Lung (tissue), 12 donors: ENCODE measurements around the gene CORO1C. TPM values are rescaled to one million over a fixed set of nuclear protein-coding genes. Genes with fewer than 3 reads are reported as not detected.

Experiments used
- ATAC-seq: fragments of 200-7000 bp; cut with Tn5 transposase; one replicate; pipeline ENCODE4 v1.9.1; 2020; ENCODE audit warnings: moderate number of reproducible peaks; ENCODE audit not compliant: insufficient read depth, low FRiP score
- DNase-seq, 3 donors: peaks; one replicate each; pipeline ENCODE4 v3.0.0-alpha.2; 2013 to 2017
- H3K27ac ChIP-seq, 2 donors: one replicate each; pipeline ENCODE4 v1.5.1; 2013; ENCODE audit warnings: mild to moderate bottlenecking in 2 of 2, moderate library complexity in 2 of 2, control low read depth in 1 of 2, inconsistent platforms in 1 of 2, low read depth in 1 of 2, low read length in 1 of 2
- H3K27me3 ChIP-seq, 3 donors: one replicate each; pipeline ENCODE4 v1.5.1; 2013; ENCODE audit warnings: low read length in 2 of 3; ENCODE audit not compliant: control insufficient read depth in 3 of 3, insufficient read depth in 3 of 3
- H3K36me3 ChIP-seq, 4 donors: one replicate each; pipeline ENCODE4 v1.5.1; 2013; ENCODE audit warnings: low read length in 4 of 4, mild to moderate bottlenecking in 1 of 4, moderate library complexity in 1 of 4; ENCODE audit not compliant: control insufficient read depth in 4 of 4, insufficient read depth in 4 of 4
- H3K4me1 ChIP-seq, 5 donors: one replicate each; pipeline ENCODE4 v1.5.1; 2013; ENCODE audit warnings: low read length in 5 of 5, mild to moderate bottlenecking in 2 of 5, moderate library complexity in 1 of 5; ENCODE audit not compliant: control insufficient read depth in 5 of 5, insufficient read depth in 5 of 5
- H3K4me3 ChIP-seq: one replicate; pipeline ENCODE4 v1.5.1; 2013; ENCODE audit warnings: mild to moderate bottlenecking, control low read depth, moderate library complexity
- H3K9ac ChIP-seq, 2 donors: one replicate each; pipeline ENCODE4 v1.5.1; 2013; ENCODE audit warnings: low read length in 2 of 2, control low read depth in 1 of 2; ENCODE audit not compliant: insufficient read depth in 1 of 2
- H3K9me3 ChIP-seq, 4 donors: one replicate each; pipeline ENCODE4 v1.5.1; 2013; ENCODE audit warnings: low read length in 3 of 4, mild to moderate bottlenecking in 1 of 4, moderate library complexity in 1 of 4; ENCODE audit not compliant: control insufficient read depth in 4 of 4, insufficient read depth in 3 of 4
- CTCF ChIP-seq: IDR thresholded peaks from 2 replicates; pipeline ENCODE4 v1.5.1; 2012; ENCODE audit warnings: mild to moderate bottlenecking; ENCODE audit errors: control extremely low read depth, extremely low read depth
- WGBS, 2 donors: extraction: QIAGEN DNeasy Blood & Tissue Kit; methylation state at CpG; one replicate each; pipeline ENCODE4 v1.1.7; 2013; 5-methylcytosine and 5-hydroxymethylcytosine counted together
- polyA plus RNA-seq, 2 donors: library from polyadenylated mRNA; stranded (reverse); fragments of 200-250 nt; gene quantifications; one replicate each; pipeline ENCODE4 v1.2.1, GENCODE V29; 2013
- total RNA-seq, 2 donors: library from RNA; depleted of rRNA in 1 of 2; stranded (reverse); fragments of >200 nt in 1 of 2; gene quantifications; one replicate each; pipeline ENCODE4 v1.2.1, GENCODE V29; 2014 to 2021
- donor health status: control.
- donor health status: control.
- donor health status: Bipolar disorder and iron deficiency.
- donor health status: healthy.
- donor health status: DM: yes; HTN: yes; CAD: no.

Gene CORO1C
- total and polyA plus RNA-seq, 4 donors, result 36.4 to 227 (median 105) TPM

- WGBS, 2 donors, result 82 to 86% methylated on average over 13 to 14 of the region's 14 CpGs
- Histone ChIP-seq H3K4me1 (peaks cover 0 to 8% (median 0%) of the 10 kb centered on the region in 5 donors), H3K4me3 (no peak overlapping the region), H3K36me3 (no peaks in the 10 kb centered on the region), H3K9ac (no peak overlapping the region), H3K27me3 (no peaks in the 10 kb centered on the region), H3K27ac (peak overlapping the region in 1 of 2 donors; percentile 72), H3K9me3 (no peaks in the 10 kb centered on the region)
- ATAC-seq (no peak), DNase-seq (no peak)
- no peak for TF ChIP-seq CTCF
Measured at GRCh38 chr12:108622921-108623514, 108.3 kb downstream of the CORO1C start.

GRCh38 chr12:108622421-108622820 lies 108.9 kb downstream of the CORO1C start:
- ATAC-seq, result no peak
- no peaks in the 10 kb centered on the region for H3K27me3 ChIP-seq
- peak overlapping the region in 1 of 2 donors; percentile 85 for H3K27ac ChIP-seq
- no peak for TF ChIP-seq CTCF
- no peak overlapping the region for H3K4me3 ChIP-seq
- peaks cover 0 to 10% (median 2%) of the 10 kb centered on the region in 5 donors for H3K4me1 ChIP-seq
- WGBS, 2 donors, result 46 to 54% methylated on average over 4 of the region's 4 CpGs
- no peaks in the 10 kb centered on the region for H3K9me3 ChIP-seq
- no peak overlapping the region for H3K9ac ChIP-seq
- no peaks in the 10 kb centered on the region for H3K36me3 ChIP-seq
- peak; percentile 71 to 77 (median 76) for DNase-seq

- ATAC-seq, result no peak
- H3K36me3 ChIP-seq, result no peaks in the 10 kb centered on the region
- no peak overlapping the region for H3K9ac ChIP-seq
- no peaks in the 10 kb centered on the region for H3K9me3 ChIP-seq
- no peak for TF ChIP-seq CTCF
- H3K27me3 ChIP-seq, result no peaks in the 10 kb centered on the region
- 53 to 82% methylated on average over 3 of the region's 3 CpGs for WGBS, 2 donors
- DNase-seq, result peak in 1 of 3 donors; percentile 33
- H3K4me3 ChIP-seq, result no peak overlapping the region
- peaks cover 0 to 11% (median 2%) of the 10 kb centered on the region in 5 donors for H3K4me1 ChIP-seq
- no peak overlapping the region for H3K27ac ChIP-seq
Measured at GRCh38 chr12:108621161-108621560, 110.2 kb downstream of the CORO1C start.
